Colonic mucosa (tissue), 4 donors: ENCODE results near the gene FBLL1. TPM values are rescaled to one million over a fixed set of nuclear protein-coding genes. Genes with fewer than 3 reads are reported as not detected.
"Not testable (repeated sequence)": the region's sequence is repeated elsewhere in the genome, so short reads cannot be mapped to it uniquely, and the experiment has no call there.

Experiments used
- DNase-seq: peaks from one replicate; pipeline ENCODE4 v3.0.0-alpha.2; 2020
- H3K27ac ChIP-seq: fragments of 200-600 bp; one replicate; pipeline ENCODE4 v1.8.0; 2021
- H3K27me3 ChIP-seq: fragments of 200-600 bp; one replicate; pipeline ENCODE4 v1.8.0; 2021
- H3K36me3 ChIP-seq: fragments of 200-600 bp; one replicate; pipeline ENCODE4 v1.8.0; 2021
- H3K4me1 ChIP-seq: fragments of 200-600 bp; one replicate; pipeline ENCODE4 v1.8.0; 2021; ENCODE audit warnings: mild to moderate bottlenecking
- H3K4me3 ChIP-seq: fragments of 200-600 bp; one replicate; pipeline ENCODE4 v1.8.0; 2021
- H3K9ac ChIP-seq, 2 donors: one replicate each; pipeline ENCODE4 v1.7.0; 2013; ENCODE audit warnings: control low read depth in 2 of 2, low read depth in 2 of 2, low read length in 2 of 2
- H3K9me3 ChIP-seq: fragments of 200-600 bp; one replicate; pipeline ENCODE4 v1.8.0; 2021
- CTCF ChIP-seq: fragments of 200-600 bp; IDR thresholded peaks from one replicate; pipeline ENCODE4 v1.8.0; 2022; ENCODE audit warnings: antibody characterized with exemption, mild to moderate bottlenecking
- intact Hi-C: fragments of 100-400 bp; cut with DNase I; formaldehyde crosslinking; loops from one replicate; pipeline ENCODE4 v1.14.1; 2022
- total RNA-seq, 2 donors: library from RNA; stranded (reverse); fragmentation: NEBNext Ultra II Directional in 1 of 2; extraction: Animal tissue kit (Norgen Biotek cat#: 25700) in 1 of 2; gene quantifications; one replicate each; pipeline ENCODE4 v1.2.1, GENCODE V29; 2021
- donor health status: healthy.
- donor health status: DM: no; HTN: no; CAD: no.
- donor health status: DM: no; HTN: no; CAD: no.

Gene FBLL1
- total RNA-seq, 2 donors from 2014 or later: 0.58 TPM; not detected in 1

GRCh38 chr5:168557389-168557788 is 28.3 kb downstream of the FBLL1 start:
- peaks cover 11% of the 10 kb centered on the region for H3K36me3 ChIP-seq
- no peak overlapping the region for H3K9ac ChIP-seq
- no peak overlapping the region for H3K4me3 ChIP-seq
- no peaks in the 10 kb centered on the region for H3K9me3 ChIP-seq
- H3K27me3 ChIP-seq: no peaks in the 10 kb centered on the region
- no peak for DNase-seq
- H3K27ac ChIP-seq: no peak overlapping the region
- TF ChIP-seq CTCF: no peak
- intact Hi-C loops: no loop called here
- H3K4me1 ChIP-seq: no peaks in the 10 kb centered on the region

GRCh38 chr5:168562279-168562678 is 33.2 kb downstream of the FBLL1 start:
- H3K9me3 ChIP-seq: no peaks in the 10 kb centered on the region
- intact Hi-C loops: no loop called here
- no peak for DNase-seq
- no peak overlapping the region for H3K27ac ChIP-seq
- no peak overlapping the region for H3K9ac ChIP-seq
- no peak for TF ChIP-seq CTCF
- H3K4me1 ChIP-seq: no peaks in the 10 kb centered on the region
- H3K36me3 ChIP-seq: no peaks in the 10 kb centered on the region
- no peak overlapping the region for H3K4me3 ChIP-seq
- no peaks in the 10 kb centered on the region for H3K27me3 ChIP-seq

GRCh38 chr5:168563959-168564358 is 34.9 kb downstream of the FBLL1 start:
- Histone ChIP-seq H3K9ac (no peak overlapping the region), H3K4me1 (no peaks in the 10 kb centered on the region), H3K4me3 (no peak overlapping the region), H3K27ac (no peak overlapping the region), H3K9me3 (no peaks in the 10 kb centered on the region), H3K27me3 (no peaks in the 10 kb centered on the region), H3K36me3 (no peaks in the 10 kb centered on the region)
- no peak for TF ChIP-seq CTCF
- intact Hi-C loops: no loop called here
- no peak for DNase-seq

- Histone ChIP-seq H3K4me1 (no peaks in the 10 kb centered on the region), H3K27ac (no peak overlapping the region), H3K9me3 (no peaks in the 10 kb centered on the region), H3K4me3 (no peak overlapping the region), H3K27me3 (no peaks in the 10 kb centered on the region), H3K9ac (no peak overlapping the region), H3K36me3 (no peaks in the 10 kb centered on the region)
- DNase-seq: no peak
- no peak for TF ChIP-seq CTCF
- intact Hi-C loops: no loop called here
Observed at GRCh38 chr5:168568738-168569137, 39.6 kb downstream of the FBLL1 start.

- intact Hi-C loops: no loop called here
- Histone ChIP-seq H3K4me3 (no peak overlapping the region), H3K4me1 (no peaks in the 10 kb centered on the region), H3K27ac (no peak overlapping the region), H3K9me3 (no peaks in the 10 kb centered on the region), H3K36me3 (no peaks in the 10 kb centered on the region), H3K9ac (no peak overlapping the region), H3K27me3 (no peaks in the 10 kb centered on the region)
- DNase-seq: no peak
- TF ChIP-seq CTCF: no peak
Observed at GRCh38 chr5:168570490-168571328, 41.6 kb downstream of the FBLL1 start.

GRCh38 chr5:168573663-168574062 is 44.6 kb downstream of the FBLL1 start:
- intact Hi-C loops: not testable (repeated sequence)

GRCh38 chr5:168574156-168574555 is 45.1 kb downstream of the FBLL1 start:
- H3K9me3 ChIP-seq, H3K36me3 ChIP-seq, H3K27me3 ChIP-seq, H3K27ac ChIP-seq, H3K9ac ChIP-seq, H3K4me3 ChIP-seq, DNase-seq, intact Hi-C loops, H3K4me1 ChIP-seq: not testable (repeated sequence)

More at GRCh38 chr5:168573663-168574062, 44.6 kb downstream of the FBLL1 start:
- H3K4me3 ChIP-seq, H3K4me1 ChIP-seq, H3K9me3 ChIP-seq, DNase-seq, H3K27ac ChIP-seq, H3K27me3 ChIP-seq, H3K9ac ChIP-seq, H3K36me3 ChIP-seq: not testable (repeated sequence)
